MM.1S (cell line): Measurements from ENCODE around the gene PARP8.

Experiments
- DNase-seq: peaks from one replicate; pipeline ENCODE4 v3.0.0-alpha.2; 2015
- H2AFZ ChIP-seq: fragments of 300-600 bp; sonication (generic); 2 replicates; pipeline ENCODE4 v1.6.0; 2016; ENCODE audit warnings: antibody characterized with exemption, low read length
- H3F3A ChIP-seq: fragments of 300-600 bp; sonication (generic); 2 replicates; pipeline ENCODE4 v1.6.1; 2016; ENCODE audit warnings: mild to moderate bottlenecking, antibody characterized with exemption, low read length, moderate library complexity, mixed read lengths; ENCODE audit not compliant: insufficient read depth
- H3K27ac ChIP-seq: fragments of 300-600 bp; sonication (generic); 2 replicates; pipeline ENCODE4 v1.5.1; 2016; ENCODE audit warnings: mild to moderate bottlenecking, low read length
- H3K27me3 ChIP-seq: fragments of 300-600 bp; sonication (generic); replicated peaks from 2 replicates; pipeline ENCODE4 v1.6.0; 2016; ENCODE audit warnings: low read length; ENCODE audit not compliant: insufficient read depth
- H3K36me3 ChIP-seq: fragments of 300-600 bp; sonication (generic); replicated peaks from 2 replicates; pipeline ENCODE4 v1.6.1; 2016; ENCODE audit warnings: mild to moderate bottlenecking, low read length, mixed read lengths; ENCODE audit not compliant: insufficient read depth
- H3K4me1 ChIP-seq: fragments of 300-600 bp; sonication (generic); 2 replicates; pipeline ENCODE4 v1.6.1; 2016; ENCODE audit warnings: low read length, mixed read lengths
- H3K4me2 ChIP-seq: fragments of 300-600 bp; sonication (generic); 2 replicates; pipeline ENCODE4 v1.6.0; 2016; ENCODE audit warnings: low read depth, low read length
- H3K4me3 ChIP-seq: fragments of 300-600 bp; sonication (generic); 2 replicates; pipeline ENCODE4 v1.5.1; 2016; ENCODE audit warnings: low read length, mixed read lengths
- H3K79me2 ChIP-seq: fragments of 300-600 bp; sonication (generic); 2 replicates; pipeline ENCODE4 v1.6.1; 2016; ENCODE audit warnings: mixed run types, low read length, mixed read lengths
- H3K9ac ChIP-seq: fragments of 300-600 bp; sonication (generic); 2 replicates; pipeline ENCODE4 v1.6.1; 2016; ENCODE audit warnings: low read length, mixed read lengths
- H3K9me2 ChIP-seq: fragments of 300-600 bp; sonication (generic); replicated peaks from 2 replicates; pipeline ENCODE4 v1.6.1; 2016; ENCODE audit warnings: mild to moderate bottlenecking, low read length, mixed read lengths; ENCODE audit not compliant: insufficient read depth
- H3K9me3 ChIP-seq: fragments of 300-600 bp; sonication (generic); replicated peaks from 2 replicates; pipeline ENCODE4 v1.6.1; 2016; ENCODE audit warnings: mild to moderate bottlenecking, low read length, mixed read lengths; ENCODE audit not compliant: insufficient read depth
- H4K20me1 ChIP-seq: fragments of 300-600 bp; sonication (generic); 2 replicates; pipeline ENCODE4 v1.6.1; 2016; ENCODE audit warnings: mild to moderate bottlenecking, low read length, moderate library complexity, mixed read lengths; ENCODE audit not compliant: insufficient read depth
- CTCF ChIP-seq: fragments of 300-600 bp; sonication (generic); IDR thresholded peaks from 2 replicates; pipeline ENCODE4 v1.5.1; 2016; ENCODE audit warnings: antibody characterized with exemption, low read length, mixed read lengths
- EZH2 ChIP-seq: fragments of 300-600 bp; sonication (generic); optimal IDR thresholded peaks from 2 replicates; pipeline ENCODE3; 2017; ENCODE audit warnings: low read depth, mild to moderate bottlenecking, antibody characterized with exemption, low read length, mixed read lengths
- EZH2phosphoT487 ChIP-seq: fragments of 300-600 bp; sonication (generic); IDR thresholded peaks from 2 replicates; pipeline ENCODE4 v1.6.1; 2018; ENCODE audit warnings: antibody characterized with exemption, low read length

PARP8 gene

GRCh38 chr5:50724262-50724661 lies 57.8 kb downstream of the PARP8 start:
- no peaks in the 10 kb centered on the region for H3K9me2 ChIP-seq
- no peak for DNase-seq
- no peaks in the 10 kb centered on the region for H3K36me3 ChIP-seq
- H3K27ac ChIP-seq = no peak overlapping the region
- H3K9ac ChIP-seq = no peak overlapping the region
- H3K9me3 ChIP-seq = no peaks in the 10 kb centered on the region
- H3K4me1 ChIP-seq = no peaks in the 10 kb centered on the region
- no peak overlapping the region for H3K4me3 ChIP-seq
- no peaks in the 10 kb centered on the region for H3K27me3 ChIP-seq
- no peak overlapping the region for H2AFZ ChIP-seq
- peaks cover 70% of the 10 kb centered on the region for H3K79me2 ChIP-seq
- no peaks in the 10 kb centered on the region for H3F3A ChIP-seq
- no peaks in the 10 kb centered on the region for H4K20me1 ChIP-seq
- H3K4me2 ChIP-seq = no peak overlapping the region
- TF ChIP-seq EZH2phosphoT487 = no peak
- no peak for TF ChIP-seq EZH2
- no peak for TF ChIP-seq CTCF

- H3K79me2 ChIP-seq = peaks cover 60% of the 10 kb centered on the region
- 0 out of 2 replicates have a peak, but pooled peaks cover 6% of the 10 kb centered on the region for H4K20me1 ChIP-seq
- H3K9me3 ChIP-seq = no peaks in the 10 kb centered on the region
- H2AFZ ChIP-seq = no peak overlapping the region
- H3K36me3 ChIP-seq = no peaks in the 10 kb centered on the region
- no peaks in the 10 kb centered on the region for H3K4me1 ChIP-seq
- no peak overlapping the region for H3K27ac ChIP-seq
- TF ChIP-seq CTCF = no peak
- no peak for TF ChIP-seq EZH2phosphoT487
- TF ChIP-seq EZH2 = no peak
- H3K9me2 ChIP-seq = no peaks in the 10 kb centered on the region
- H3F3A ChIP-seq = no peaks in the 10 kb centered on the region
- no peak for DNase-seq
- no peak overlapping the region for H3K4me3 ChIP-seq
- no peak overlapping the region for H3K9ac ChIP-seq
- H3K27me3 ChIP-seq = no peaks in the 10 kb centered on the region
- no peak overlapping the region for H3K4me2 ChIP-seq
Observed at GRCh38 chr5:50725800-50726474, 59.5 kb downstream of the PARP8 start.

GRCh38 chr5:50726475-50727148 lies 60.2 kb downstream of the PARP8 start:
- Histone ChIP-seq H4K20me1 (0 out of 2 replicates have a peak, but pooled peaks cover 6% of the 10 kb centered on the region), H3K4me1 (no peaks in the 10 kb centered on the region), H3K4me2 (no peak overlapping the region), H2AFZ (no peak overlapping the region), H3K27me3 (no peaks in the 10 kb centered on the region), H3F3A (no peaks in the 10 kb centered on the region), H3K36me3 (no peaks in the 10 kb centered on the region), H3K4me3 (no peak overlapping the region), H3K9me3 (no peaks in the 10 kb centered on the region), H3K27ac (no peak overlapping the region), H3K79me2 (peaks cover 60% of the 10 kb centered on the region), H3K9me2 (no peaks in the 10 kb centered on the region), H3K9ac (no peak overlapping the region)
- DNase-seq = no peak
- TF ChIP-seq CTCF (no peak), EZH2phosphoT487 (no peak), EZH2 (no peak)
